Neural progenitor cell (in vitro differentiated cells): ENCODE measurements around the gene ARHGEF6.

Experiments used
- CTCF ChIP-seq: fragments of 200-600 bp; sonication (generic); IDR thresholded peaks from 2 replicates; pipeline ENCODE4 v1.5.1; 2017; ENCODE audit warnings: antibody characterized with exemption, mild to moderate bottlenecking
- EZH2 ChIP-seq: fragments of 200-600 bp; sonication (generic); IDR thresholded peaks from 2 replicates; pipeline ENCODE4 v1.6.1; 2017; ENCODE audit warnings: antibody characterized with exemption, mild to moderate bottlenecking, moderate library complexity

GRCh38 chrX:136773648-136774047 is 7.1 kb downstream of the ARHGEF6 start:
- no peak for TF ChIP-seq CTCF
- no peak for TF ChIP-seq EZH2
